HG02840 (cell line): ENCODE results near the gene IRS1.

Experiments used
- ATAC-seq: cut with Tn5 transposase; IDR thresholded peaks from one replicate; pipeline ENCODE4 v1.9.1; 2021; ENCODE audit warnings: mild to moderate bottlenecking, moderate library complexity, moderate number of reproducible peaks; ENCODE audit not compliant: unreplicated experiment, low FRiP score

Gene IRS1

GRCh38 chr2:226791487-226792081 lies 8.0 kb downstream of the IRS1 start:
- ATAC-seq: peak; percentile 99

GRCh38 chr2:226791056-226791486 lies 8.5 kb downstream of the IRS1 start:
- ATAC-seq: peak; percentile 66

DNA sequence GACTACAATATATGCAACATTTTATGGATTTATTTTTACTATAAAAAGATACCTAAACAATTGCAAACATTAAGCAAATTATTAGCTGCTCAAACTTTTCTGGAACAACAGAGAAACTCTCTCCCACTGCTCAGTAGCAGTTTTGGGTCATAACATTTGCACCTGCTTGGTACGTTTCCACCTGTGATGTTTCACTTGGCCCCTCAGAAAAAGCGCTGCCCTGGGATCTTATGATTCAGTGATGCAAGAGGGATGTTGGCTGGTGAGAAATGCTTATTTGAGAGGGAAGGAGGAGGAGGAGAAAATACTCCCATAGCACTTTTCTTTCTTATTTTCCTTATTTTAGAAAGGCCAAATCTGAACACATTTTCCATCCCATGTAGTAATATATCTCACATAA lies 9.2 kb downstream of the IRS1 start:
- no peak for ATAC-seq

- ATAC-seq: no peak
Measured at GRCh38 chr2:226790011-226790410, 9.6 kb downstream of the IRS1 start.

DNA sequence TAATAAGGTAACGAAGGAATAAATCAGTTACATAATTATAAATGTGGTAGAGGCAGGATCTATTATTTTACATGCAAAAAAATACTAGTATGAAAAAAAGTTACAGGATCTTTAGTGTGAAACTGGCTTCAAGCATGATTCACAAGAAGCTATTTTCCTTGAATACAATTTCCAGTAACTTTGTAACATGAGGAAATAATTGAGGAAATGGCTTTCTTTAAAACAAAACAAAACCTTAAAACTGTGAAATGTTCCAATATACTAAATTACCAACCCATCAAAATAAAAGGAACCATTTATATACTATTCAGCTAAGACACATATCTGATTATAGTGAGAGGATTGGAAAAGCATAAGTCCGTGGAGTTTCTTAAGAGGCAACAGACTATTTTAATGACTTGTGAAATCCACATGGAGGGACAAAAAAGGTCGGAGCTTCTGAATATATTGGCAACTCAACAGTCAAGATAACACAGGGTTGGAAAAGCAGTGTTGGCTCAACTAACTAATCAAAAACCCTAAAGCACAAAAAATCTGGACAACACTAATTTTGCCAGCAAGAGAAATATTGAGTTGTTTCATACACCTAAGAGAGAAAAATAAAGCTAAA lies 10.6 kb downstream of the IRS1 start:
- ATAC-seq: no peak

DNA sequence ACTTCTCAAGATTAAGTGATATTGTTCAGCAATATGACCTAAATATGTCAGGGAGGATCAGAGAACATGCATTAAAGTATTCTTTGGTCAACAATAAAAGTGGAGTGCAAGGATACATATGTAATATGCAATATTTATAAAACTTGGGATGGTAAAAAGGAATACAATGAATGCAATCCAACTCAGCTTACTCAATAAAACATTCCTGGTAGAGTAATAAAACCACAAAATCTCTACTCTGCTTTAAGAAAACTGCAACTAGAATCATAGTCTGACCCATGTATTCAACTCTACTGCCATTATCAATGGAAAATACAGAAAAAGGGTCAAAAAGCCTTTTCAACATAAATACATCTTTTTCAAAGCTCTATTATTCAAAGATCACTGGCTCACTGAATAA lies 11.6 kb downstream of the IRS1 start:
- ATAC-seq: no peak

- ATAC-seq: no peak
Measured at GRCh38 chr2:226783885-226784284, 15.7 kb downstream of the IRS1 start.

DNA sequence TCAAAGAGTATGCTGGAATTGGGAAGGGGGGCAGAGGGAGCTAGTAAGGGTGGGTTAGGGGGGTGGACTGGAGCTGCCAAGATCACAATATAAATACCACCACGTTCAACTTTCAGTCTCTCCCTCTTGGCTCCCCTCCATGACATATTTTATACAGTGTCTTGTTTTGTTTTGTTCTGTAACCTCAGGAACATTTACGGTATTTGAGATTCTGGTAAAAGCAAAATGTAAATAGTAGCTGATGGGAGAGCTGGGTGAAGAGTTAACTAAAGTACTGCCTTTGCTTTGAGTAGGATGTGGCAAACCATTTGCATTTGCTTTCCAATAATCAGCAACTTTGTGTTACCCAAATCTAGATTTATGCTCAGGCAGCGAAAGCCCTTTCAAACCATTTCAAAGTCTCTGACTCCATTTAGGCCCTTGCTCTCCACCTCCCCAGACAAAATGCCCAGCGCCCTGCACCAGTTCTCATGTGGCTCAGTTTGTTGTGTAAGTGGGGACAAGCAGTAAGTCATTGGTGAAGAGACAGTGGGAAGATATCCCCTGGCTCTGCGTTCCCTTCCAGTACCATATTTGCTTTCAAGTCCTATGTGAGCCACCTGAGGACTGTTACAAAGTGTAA lies 17.4 kb downstream of the IRS1 start:
- ATAC-seq: no peak

DNA sequence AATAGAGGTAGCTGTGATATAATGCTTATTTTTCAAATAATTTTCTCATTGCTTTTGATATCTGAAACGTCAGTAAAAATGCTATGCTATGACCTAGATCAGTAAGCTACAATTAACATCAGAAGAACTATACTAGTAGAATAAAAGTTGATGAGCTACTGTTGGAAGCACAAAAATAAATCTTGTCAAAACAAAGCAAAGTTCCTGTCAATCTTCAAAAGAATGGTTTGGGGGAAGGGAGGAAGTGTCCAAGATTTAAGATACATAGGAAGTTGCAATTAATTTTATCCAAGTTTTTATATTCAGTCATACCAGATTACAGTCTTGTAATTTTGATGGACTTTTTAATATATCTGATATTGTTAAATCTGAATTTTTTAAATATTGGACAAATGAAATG lies 19.2 kb downstream of the IRS1 start:
- ATAC-seq: no peak

GRCh38 chr2:226777611-226778010 lies 22.0 kb downstream of the IRS1 start:
- ATAC-seq: no peak

- no peak for ATAC-seq
Measured at GRCh38 chr2:226776104-226776503, 23.5 kb downstream of the IRS1 start.

- ATAC-seq: no peak
Measured at GRCh38 chr2:226775032-226775509, 24.5 kb downstream of the IRS1 start.

- peak; percentile 22 for ATAC-seq
Measured at GRCh38 chr2:226773291-226773690, 26.3 kb downstream of the IRS1 start.

DNA sequence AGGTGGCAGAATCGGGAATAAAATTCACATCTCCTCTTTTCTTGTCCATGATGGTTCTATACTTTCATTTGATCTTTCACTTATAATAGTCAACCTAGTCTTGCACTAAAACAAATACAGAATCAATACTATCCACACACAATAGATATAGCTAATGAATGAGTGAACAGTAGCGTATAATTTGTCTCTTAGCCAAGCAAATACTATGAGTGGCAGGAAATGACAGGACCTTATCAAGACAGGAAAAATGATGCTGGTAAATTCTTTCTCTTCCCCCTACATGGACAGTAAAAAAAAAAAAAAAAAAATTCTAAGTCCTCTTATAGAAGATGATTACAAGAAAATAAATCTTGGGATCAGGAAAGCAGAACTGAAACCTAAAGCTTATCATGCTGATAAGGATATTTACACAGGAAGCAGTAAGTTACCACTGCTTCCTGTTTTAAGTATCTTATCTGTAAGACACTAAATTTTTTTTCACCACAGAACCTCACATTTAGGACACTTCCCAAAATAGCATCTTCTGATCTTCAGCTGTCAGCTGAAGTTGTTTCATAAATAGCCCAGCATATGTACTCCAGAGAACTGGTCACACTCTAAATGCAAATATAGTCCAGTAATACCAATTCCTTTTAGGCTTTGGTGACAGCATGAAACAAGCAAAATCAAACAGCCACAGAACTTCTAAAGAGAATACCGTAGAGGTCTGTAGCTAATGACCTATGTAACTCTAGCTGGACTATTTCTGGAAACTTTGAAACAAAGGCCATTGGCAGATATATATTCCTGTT lies 27.0 kb downstream of the IRS1 start:
- ATAC-seq: peak; percentile 97

DNA sequence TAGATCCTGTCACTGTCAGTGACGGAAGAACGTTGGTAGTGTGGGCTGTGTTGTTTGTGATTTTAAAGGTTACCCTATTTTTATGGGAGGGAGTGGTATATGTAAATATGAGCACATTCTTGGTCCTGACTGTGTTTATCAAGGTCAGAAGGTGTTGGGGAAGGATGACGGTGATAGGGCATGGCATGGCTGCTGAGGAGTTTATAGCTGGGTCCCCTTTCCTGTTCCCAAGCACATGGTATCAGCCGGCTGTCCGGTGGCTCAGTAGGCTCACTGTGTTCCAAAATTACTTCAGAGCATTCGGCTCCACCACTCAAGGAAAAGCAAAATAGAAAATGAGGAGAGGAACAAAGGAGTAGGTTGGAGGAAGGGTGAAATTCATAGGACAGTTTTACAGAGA lies 28.6 kb downstream of the IRS1 start:
- ATAC-seq: no peak

- no peak for ATAC-seq
Measured at GRCh38 chr2:226767056-226767813, 32.4 kb downstream of the IRS1 start.

GRCh38 chr2:226766352-226767055 lies 33.1 kb downstream of the IRS1 start:
- no peak for ATAC-seq

DNA sequence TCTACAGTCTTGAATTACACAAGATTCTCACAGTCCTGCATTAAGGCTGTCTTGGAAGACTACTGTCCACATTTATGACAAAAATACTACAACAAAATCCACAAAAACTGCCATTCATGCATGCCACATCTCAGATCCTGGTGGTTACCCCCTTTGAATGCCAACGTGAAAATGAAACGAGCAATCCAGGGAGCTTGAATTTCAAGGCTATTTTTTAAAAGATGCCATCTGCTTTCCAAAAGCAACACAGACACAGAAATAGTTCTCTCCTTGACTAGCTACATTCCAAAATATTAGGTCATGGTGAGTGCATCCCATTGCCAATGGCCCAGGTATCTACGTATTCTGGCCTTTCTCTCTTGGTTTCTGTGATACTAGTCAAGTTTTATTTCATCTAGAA lies 36.3 kb downstream of the IRS1 start:
- ATAC-seq: no peak

- ATAC-seq: no peak
Measured at GRCh38 chr2:226761195-226761583, 38.4 kb downstream of the IRS1 start.
